ENCODE data around the gene PRSS56.
A peak's percentile ranks its signal among the peaks of the same experiment; 100 is the strongest.

PRSS56 gene

DNA sequence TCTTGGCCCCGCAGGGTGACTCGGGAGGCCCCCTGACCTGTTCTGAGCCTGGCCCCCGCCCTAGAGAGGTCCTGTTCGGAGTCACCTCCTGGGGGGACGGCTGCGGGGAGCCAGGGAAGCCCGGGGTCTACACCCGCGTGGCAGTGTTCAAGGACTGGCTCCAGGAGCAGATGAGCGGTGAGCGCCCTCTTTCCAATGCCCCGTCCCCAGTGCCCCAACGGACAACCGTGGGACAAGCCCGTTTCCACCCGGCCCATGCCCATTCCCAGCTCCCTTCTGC, 3.2 kb downstream of the PRSS56 start:
- Histone ChIP-seq H3K27me3 (replicated peaks; ENCODE audit: control insufficient read depth, insufficient read depth, low read length) (peaks cover 62% of the 10 kb centered on the region), H3K4me1 (ENCODE audit: control insufficient read depth, insufficient read depth, low read length) (peaks cover 2% of the 10 kb centered on the region), H3K9ac (ENCODE audit: low read length) (no peak overlapping the region), H3K4me3 (ENCODE audit: low read length) (no peak overlapping the region), H3K9me3 (ENCODE audit: control insufficient read depth, low read length) (no peaks in the 10 kb centered on the region), H3K36me3 (ENCODE audit: control insufficient read depth, insufficient read depth, low read length, severe bottlenecking) (no peaks in the 10 kb centered on the region)
- DNase-seq (ENCODE audit: low read depth), result no peak

DNA sequence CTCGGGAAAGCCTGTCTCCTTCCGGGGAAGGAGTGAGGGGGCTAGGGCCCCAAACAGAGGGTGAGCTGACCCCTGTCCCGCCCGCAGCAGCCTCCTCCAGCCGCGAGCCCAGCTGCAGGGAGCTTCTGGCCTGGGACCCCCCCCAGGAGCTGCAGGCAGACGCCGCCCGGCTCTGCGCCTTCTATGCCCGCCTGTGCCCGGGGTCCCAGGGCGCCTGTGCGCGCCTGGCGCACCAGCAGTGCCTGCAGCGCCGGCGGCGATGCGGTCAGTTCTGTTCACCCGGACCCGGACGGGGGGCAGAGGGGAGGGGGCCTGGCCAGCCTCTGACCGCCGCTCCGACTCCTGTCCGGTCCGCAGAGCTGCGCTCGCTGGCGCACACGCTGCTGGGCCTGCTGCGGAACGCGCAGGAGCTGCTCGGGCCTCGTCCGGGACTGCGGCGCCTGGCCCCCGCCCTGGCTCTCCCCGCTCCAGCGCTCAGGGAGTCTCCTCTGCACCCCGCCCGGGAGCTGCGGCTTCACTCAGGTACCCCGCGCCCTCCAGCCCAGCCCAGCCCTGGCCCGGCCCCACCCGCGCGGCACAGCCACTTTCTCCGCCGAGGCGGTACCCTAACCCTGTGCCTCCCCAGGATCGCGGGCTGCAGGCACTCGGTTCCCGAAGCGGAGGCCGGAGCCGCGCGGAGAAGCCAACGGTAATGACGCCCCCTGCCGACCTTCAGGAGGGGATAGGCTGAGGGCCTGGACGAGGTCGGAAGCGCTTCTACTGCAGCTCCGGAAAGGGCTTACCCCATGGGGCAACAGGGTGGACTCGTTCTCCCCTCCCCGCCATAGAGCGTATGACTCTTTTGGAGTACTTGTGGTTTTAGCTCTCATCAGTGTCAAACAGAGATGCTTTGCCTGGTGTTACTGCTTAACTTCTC, 3.8 kb downstream of the PRSS56 start:
- Histone ChIP-seq H3K9me3 (ENCODE audit: control insufficient read depth, low read length) (no peaks in the 10 kb centered on the region), H3K9ac (ENCODE audit: low read length) (no peak overlapping the region), H3K27me3 (replicated peaks; ENCODE audit: control insufficient read depth, insufficient read depth, low read length) (peaks cover 60% of the 10 kb centered on the region), H3K4me3 (ENCODE audit: low read length) (no peak overlapping the region), H3K36me3 (ENCODE audit: control insufficient read depth, insufficient read depth, low read length, severe bottlenecking) (no peaks in the 10 kb centered on the region), H3K4me1 (ENCODE audit: control insufficient read depth, insufficient read depth, low read length) (peaks cover 2% of the 10 kb centered on the region)
- peak; percentile 51 for DNase-seq (ENCODE audit: low read depth)

DNA sequence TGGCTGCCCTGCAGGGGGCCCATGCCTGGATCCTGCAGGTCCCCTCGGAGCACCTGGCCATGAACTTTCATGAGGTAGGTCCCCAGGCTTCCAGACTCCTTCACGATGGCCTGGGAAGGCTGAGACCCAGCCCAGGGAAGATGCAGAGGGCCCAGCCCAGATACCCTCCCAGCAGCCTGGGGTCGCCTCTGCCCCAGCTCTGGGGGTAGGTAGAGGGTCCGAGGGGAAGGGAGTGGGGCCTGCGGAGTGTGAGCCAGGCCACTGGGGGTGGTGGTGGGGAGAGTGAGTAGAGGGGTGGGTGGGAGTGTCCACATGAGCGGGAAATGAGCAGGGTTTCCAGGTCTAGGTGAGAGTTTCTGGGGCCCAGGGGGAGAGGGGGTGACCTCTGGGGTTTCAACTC, 4.6 kb downstream of the PRSS56 start:
- no peak for DNase-seq (ENCODE audit: low read depth)
- no peaks in the 10 kb centered on the region for H3K9me3 ChIP-seq (ENCODE audit: control insufficient read depth, low read length)
- peaks cover 61% of the 10 kb centered on the region for H3K27me3 ChIP-seq (replicated peaks; ENCODE audit: control insufficient read depth, insufficient read depth, low read length)
- H3K4me1 ChIP-seq (ENCODE audit: control insufficient read depth, insufficient read depth, low read length), result peaks cover 2% of the 10 kb centered on the region
- H3K4me3 ChIP-seq (ENCODE audit: low read length), result no peak overlapping the region
- no peaks in the 10 kb centered on the region for H3K36me3 ChIP-seq (ENCODE audit: control insufficient read depth, insufficient read depth, low read length, severe bottlenecking)
- H3K9ac ChIP-seq (ENCODE audit: low read length), result no peak overlapping the region

DNA sequence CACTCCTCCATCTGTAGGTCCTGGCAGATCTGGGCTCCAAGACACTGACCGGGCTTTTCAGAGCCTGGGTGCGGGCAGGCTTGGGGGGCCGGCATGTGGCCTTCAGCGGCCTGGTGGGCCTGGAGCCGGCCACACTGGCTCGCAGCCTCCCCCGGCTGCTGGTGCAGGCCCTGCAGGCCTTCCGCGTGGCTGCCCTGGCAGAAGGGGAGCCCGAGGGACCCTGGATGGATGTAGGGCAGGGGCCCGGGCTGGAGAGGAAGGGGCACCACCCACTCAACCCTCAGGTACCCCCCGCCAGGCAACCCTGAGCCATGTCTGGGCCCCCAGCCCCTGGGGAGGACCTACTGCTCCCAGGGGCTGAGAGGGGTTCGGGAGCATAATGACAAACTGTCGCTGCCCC, 5.0 kb downstream of the PRSS56 start:
- Histone ChIP-seq H3K27me3 (replicated peaks; ENCODE audit: control insufficient read depth, insufficient read depth, low read length) (peaks cover 60% of the 10 kb centered on the region), H3K9ac (ENCODE audit: low read length) (no peak overlapping the region), H3K9me3 (ENCODE audit: control insufficient read depth, low read length) (no peaks in the 10 kb centered on the region), H3K4me1 (ENCODE audit: control insufficient read depth, insufficient read depth, low read length) (peaks cover 2% of the 10 kb centered on the region), H3K36me3 (ENCODE audit: control insufficient read depth, insufficient read depth, low read length, severe bottlenecking) (no peaks in the 10 kb centered on the region), H3K4me3 (ENCODE audit: low read length) (no peak overlapping the region)
- DNase-seq (ENCODE audit: low read depth), result no peak

DNA sequence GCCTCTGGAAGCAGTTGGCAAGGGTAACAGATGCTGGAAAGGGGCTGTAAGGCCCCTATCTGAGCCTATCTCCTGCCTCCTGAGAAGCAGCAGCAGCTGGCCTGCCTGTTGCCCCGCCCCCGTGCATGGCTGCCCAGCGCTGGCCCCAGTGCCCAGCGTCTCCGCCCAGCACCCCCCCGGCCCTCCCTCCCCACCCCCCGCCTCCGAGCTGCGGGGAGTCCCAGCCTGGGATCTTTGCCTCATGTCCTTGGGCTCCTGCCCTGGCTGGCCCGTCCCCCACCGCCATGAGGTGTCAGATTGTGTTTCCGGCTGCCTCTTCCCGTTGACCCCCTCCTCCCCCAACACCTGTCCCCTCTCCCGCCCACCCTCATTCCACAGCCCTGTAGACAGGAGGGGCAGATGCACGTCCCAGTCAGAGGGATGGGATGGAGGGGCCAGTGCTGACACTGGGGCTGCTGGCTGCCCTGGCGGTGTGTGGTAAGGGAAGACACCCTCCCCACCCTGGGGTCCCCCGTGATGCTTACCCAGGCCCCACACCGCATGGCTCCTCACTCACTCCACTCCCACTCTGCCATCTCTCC, 5.7 kb downstream of the PRSS56 start, which contains the start of gene CHRND:
TSS of gene CHRND (plus strand) at position 370 of the 581 bp plus-strand sequence. CDS start at position 426, 56 bp downstream.
- peaks cover 60% of the 10 kb centered on the region for H3K27me3 ChIP-seq (replicated peaks; ENCODE audit: control insufficient read depth, insufficient read depth, low read length)
- H3K4me1 ChIP-seq (ENCODE audit: control insufficient read depth, insufficient read depth, low read length), result peaks cover 2% of the 10 kb centered on the region
- peak; percentile 19 for DNase-seq (ENCODE audit: low read depth)
- no peak within 1 kb of the TSS for H3K4me3 ChIP-seq (ENCODE audit: low read length)
- H3K9ac ChIP-seq (ENCODE audit: low read length), result no peak within 1 kb of the TSS
- no peaks in the 10 kb centered on the region for H3K9me3 ChIP-seq (ENCODE audit: control insufficient read depth, low read length)
- H3K36me3 ChIP-seq (ENCODE audit: control insufficient read depth, insufficient read depth, low read length, severe bottlenecking), result no peaks in the 10 kb centered on the region

DNA sequence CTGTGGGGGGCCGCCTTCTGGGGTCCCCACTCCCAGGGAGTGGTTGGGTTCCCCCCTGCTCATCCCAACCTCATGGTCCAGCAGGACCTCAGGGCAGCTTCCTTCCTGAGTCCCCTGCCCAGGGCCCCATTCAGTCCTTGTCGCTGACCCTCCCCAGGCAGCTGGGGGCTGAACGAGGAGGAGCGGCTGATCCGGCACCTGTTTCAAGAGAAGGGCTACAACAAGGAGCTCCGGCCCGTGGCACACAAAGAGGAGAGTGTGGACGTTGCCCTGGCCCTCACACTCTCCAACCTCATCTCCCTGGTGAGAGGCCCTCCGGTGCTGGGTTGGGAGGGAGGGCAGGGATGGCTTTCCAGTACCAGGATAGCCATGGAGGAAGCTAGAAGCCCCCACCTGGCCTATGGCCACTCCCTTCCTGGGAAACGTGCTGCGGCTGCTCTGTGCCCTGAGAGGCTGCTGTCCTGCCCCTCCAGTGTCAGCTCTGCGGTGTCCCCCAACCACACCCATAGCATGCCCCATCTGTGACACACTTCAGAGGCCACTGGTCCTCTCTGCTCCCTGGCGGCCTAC, 6.3 kb downstream of the PRSS56 start:
- peaks cover 2% of the 10 kb centered on the region for H3K4me1 ChIP-seq (ENCODE audit: control insufficient read depth, insufficient read depth, low read length)
- H3K36me3 ChIP-seq (ENCODE audit: control insufficient read depth, insufficient read depth, low read length, severe bottlenecking), result no peaks in the 10 kb centered on the region
- DNase-seq (ENCODE audit: low read depth), result no peak
- H3K4me3 ChIP-seq (ENCODE audit: low read length), result no peak overlapping the region
- no peaks in the 10 kb centered on the region for H3K9me3 ChIP-seq (ENCODE audit: control insufficient read depth, low read length)
- no peak overlapping the region for H3K9ac ChIP-seq (ENCODE audit: low read length)
- H3K27me3 ChIP-seq (replicated peaks; ENCODE audit: control insufficient read depth, insufficient read depth, low read length), result peaks cover 55% of the 10 kb centered on the region

DNA sequence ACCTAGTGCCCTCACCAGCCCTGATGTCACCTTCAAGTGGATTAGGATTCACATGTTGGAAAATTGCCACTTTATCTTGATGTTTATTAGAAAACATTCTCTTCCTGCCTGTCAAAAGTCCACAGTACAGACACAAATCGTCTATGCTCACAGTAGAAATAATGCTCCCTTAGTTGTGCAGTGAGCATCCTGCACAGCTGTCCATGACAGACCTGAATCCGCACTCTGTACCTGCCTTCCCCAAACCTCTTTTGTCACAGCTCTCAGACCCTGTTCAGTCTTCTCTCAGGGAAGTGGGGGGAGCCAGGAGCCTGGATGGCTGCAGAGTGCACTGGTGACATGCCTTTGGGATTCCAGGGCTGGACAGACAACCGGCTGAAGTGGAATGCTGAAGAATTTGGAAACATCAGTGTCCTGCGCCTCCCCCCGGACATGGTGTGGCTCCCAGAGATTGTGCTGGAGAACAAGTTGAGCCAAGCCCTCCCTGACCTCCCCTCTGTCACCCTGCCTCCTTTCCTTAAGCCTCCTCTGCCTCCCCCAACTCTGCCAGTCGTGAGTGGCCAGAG, 7.8 kb downstream of the PRSS56 start:
- no peak for DNase-seq (ENCODE audit: low read depth)
- Histone ChIP-seq H3K27me3 (replicated peaks; ENCODE audit: control insufficient read depth, insufficient read depth, low read length) (peaks cover 47% of the 10 kb centered on the region), H3K9ac (ENCODE audit: low read length) (no peak overlapping the region), H3K36me3 (ENCODE audit: control insufficient read depth, insufficient read depth, low read length, severe bottlenecking) (no peaks in the 10 kb centered on the region), H3K9me3 (ENCODE audit: control insufficient read depth, low read length) (no peaks in the 10 kb centered on the region), H3K4me1 (ENCODE audit: control insufficient read depth, insufficient read depth, low read length) (peaks cover 2% of the 10 kb centered on the region), H3K4me3 (ENCODE audit: low read length) (no peak overlapping the region)

DNA sequence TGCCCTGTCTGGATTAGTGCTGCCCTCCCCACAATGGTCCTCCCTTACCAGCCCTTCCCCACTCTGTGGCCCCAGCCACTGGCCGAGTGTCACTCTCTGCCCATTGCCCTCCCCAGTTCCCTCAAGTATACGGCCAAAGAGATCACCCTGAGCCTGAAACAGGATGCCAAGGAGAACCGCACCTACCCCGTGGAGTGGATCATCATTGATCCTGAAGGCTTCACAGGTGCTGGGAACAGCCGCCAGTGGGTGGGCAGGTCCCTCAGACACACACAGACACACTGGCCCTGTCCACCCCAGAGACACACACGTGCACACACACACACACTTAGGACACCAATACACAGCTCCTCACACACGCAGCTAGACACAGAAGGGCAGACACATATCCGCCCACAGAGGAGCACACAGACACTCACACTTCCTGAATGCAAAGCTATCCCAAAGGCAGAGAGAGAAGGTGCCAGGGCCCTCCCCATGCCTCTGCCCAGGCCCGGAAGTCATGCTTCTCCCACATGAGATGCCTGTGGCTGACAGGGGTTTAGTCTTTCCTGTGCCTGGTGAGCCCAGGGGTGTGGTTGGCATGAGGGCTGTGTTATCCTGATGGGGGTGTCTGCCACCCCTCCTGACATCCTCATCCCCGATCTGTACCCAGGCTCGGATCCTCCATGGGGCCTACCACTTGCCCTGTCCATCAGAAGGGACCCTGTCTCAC, 8.7 kb downstream of the PRSS56 start:
- no peak for DNase-seq (ENCODE audit: low read depth)
- no peak overlapping the region for H3K4me3 ChIP-seq (ENCODE audit: low read length)
- H3K9ac ChIP-seq (ENCODE audit: low read length), result no peak overlapping the region
- peaks cover 41% of the 10 kb centered on the region for H3K27me3 ChIP-seq (replicated peaks; ENCODE audit: control insufficient read depth, insufficient read depth, low read length)
- no peaks in the 10 kb centered on the region for H3K36me3 ChIP-seq (ENCODE audit: control insufficient read depth, insufficient read depth, low read length, severe bottlenecking)
- H3K4me1 ChIP-seq (ENCODE audit: control insufficient read depth, insufficient read depth, low read length), result peaks cover 2% of the 10 kb centered on the region
- H3K9me3 ChIP-seq (ENCODE audit: control insufficient read depth, low read length), result no peaks in the 10 kb centered on the region

DNA sequence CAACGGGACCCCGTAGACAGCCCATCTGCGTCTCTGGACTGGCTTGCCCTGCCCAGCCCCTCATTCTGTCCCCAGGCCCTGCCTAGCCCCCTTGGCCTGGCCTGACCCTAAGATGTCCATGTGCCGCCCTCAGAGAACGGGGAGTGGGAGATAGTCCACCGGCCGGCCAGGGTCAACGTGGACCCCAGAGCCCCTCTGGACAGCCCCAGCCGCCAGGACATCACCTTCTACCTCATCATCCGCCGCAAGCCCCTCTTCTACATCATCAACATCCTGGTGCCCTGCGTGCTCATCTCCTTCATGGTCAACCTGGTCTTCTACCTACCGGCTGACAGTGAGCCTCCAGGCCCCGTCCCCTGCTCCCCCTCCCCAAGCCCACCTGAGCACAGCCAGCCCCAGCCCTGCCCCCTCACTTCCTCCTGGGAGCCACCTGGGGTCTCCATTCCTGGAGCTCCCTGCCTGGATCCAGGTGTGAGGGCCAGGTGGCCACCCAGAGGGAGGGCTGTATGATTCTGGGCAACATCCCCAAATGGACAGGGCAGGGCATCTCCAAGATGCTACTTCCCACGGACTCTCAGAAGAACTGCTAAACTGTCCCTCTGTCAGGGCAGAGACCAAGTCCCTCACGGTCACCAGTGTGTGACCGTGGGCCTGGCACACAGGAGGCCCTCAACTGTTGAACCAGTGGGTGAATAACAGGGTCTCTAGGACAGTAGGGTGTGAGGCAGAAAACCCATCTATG, 9.8 kb downstream of the PRSS56 start:
- Histone ChIP-seq H3K4me3 (ENCODE audit: low read length) (no peak overlapping the region), H3K27me3 (replicated peaks; ENCODE audit: control insufficient read depth, insufficient read depth, low read length) (peaks cover 37% of the 10 kb centered on the region)
- no peak for DNase-seq (ENCODE audit: low read depth)

DNA sequence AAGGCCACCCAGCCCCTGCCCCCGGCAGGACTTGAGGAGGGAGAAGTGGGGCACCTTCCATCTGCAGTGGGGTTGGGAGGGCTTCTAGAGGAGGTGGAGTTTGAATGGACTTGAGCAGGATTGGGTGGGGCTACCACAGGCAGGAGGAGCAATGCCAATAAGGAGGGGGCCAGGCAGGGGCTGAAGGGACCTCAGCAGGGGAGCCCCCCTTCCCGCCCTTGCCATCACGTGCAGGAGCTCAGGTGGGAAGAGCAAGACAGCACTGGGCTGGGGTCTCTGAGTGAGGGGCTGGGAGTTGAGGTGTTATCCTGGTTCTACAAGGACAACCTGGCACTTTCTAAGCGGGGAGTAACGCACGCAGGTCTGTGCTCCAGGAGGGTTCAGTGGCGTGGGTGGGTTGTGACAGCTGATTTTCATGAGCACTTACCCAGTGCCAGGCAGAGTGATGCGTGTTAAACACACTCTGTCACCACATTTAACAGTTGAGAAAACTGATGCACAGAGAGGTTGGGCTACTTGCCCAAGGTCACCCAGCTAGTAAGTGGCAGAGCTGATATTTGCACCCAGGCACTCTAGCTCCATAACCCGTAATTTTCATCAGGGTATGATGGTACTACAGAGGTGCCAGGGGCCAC, 10.6 kb downstream of the PRSS56 start:
- no peaks in the 10 kb centered on the region for H3K36me3 ChIP-seq (ENCODE audit: control insufficient read depth, insufficient read depth, low read length, severe bottlenecking)
- no peak overlapping the region for H3K9ac ChIP-seq (ENCODE audit: low read length)
- no peak overlapping the region for H3K4me3 ChIP-seq (ENCODE audit: low read length)
- H3K4me1 ChIP-seq (ENCODE audit: control insufficient read depth, insufficient read depth, low read length), result no peaks in the 10 kb centered on the region
- H3K9me3 ChIP-seq (ENCODE audit: control insufficient read depth, low read length), result no peaks in the 10 kb centered on the region
- DNase-seq (ENCODE audit: low read depth), result no peak
- peaks cover 38% of the 10 kb centered on the region for H3K27me3 ChIP-seq (replicated peaks; ENCODE audit: control insufficient read depth, insufficient read depth, low read length)

More for the DNA sequence above, 9.8 kb downstream of the PRSS56 start:
- no peak overlapping the region for H3K9ac ChIP-seq (ENCODE audit: low read length)
- no peaks in the 10 kb centered on the region for H3K4me1 ChIP-seq (ENCODE audit: control insufficient read depth, insufficient read depth, low read length)
- H3K9me3 ChIP-seq (ENCODE audit: control insufficient read depth, low read length), result no peaks in the 10 kb centered on the region
- no peaks in the 10 kb centered on the region for H3K36me3 ChIP-seq (ENCODE audit: control insufficient read depth, insufficient read depth, low read length, severe bottlenecking)

All from adipocyte (in vitro differentiated cells).